Smooth muscle cell (in vitro differentiated cells): Measurements from ENCODE around the gene CEP72. TPM values are rescaled to one million over a fixed set of nuclear protein-coding genes. Genes with fewer than 3 reads are reported as not detected.

ENCODE experiments used
- DNase-seq: peaks from one replicate; lab custom pipeline; 2025; ENCODE audit not compliant: unreplicated experiment; lab: John Stamatoyannopoulos, UW
- H2AFZ ChIP-seq: fragments of 200-600 bp; sonication (generic); 2 replicates; pipeline ENCODE4 v1.6.0; 2016; ENCODE audit warnings: antibody characterized with exemption, low read depth, mild to moderate bottlenecking
- H3F3A ChIP-seq: fragments of 200-600 bp; sonication (generic); 2 replicates; pipeline ENCODE4 v1.6.0; 2017; ENCODE audit warnings: antibody characterized with exemption, low read depth
- H3K27ac ChIP-seq: fragments of 200-600 bp; sonication (generic); 2 replicates; pipeline ENCODE4 v1.5.1; 2016; ENCODE audit warnings: low read depth, mild to moderate bottlenecking
- H3K27me3 ChIP-seq: fragments of 200-600 bp; sonication (generic); 2 replicates; pipeline ENCODE4 v1.6.1; 2016; ENCODE audit warnings: low read depth, mild to moderate bottlenecking
- H3K36me3 ChIP-seq: fragments of 200-600 bp; sonication (generic); 2 replicates; pipeline ENCODE4 v1.5.1; 2016; ENCODE audit warnings: low read depth
- H3K4me1 ChIP-seq: fragments of 200-600 bp; sonication (generic); 2 replicates; pipeline ENCODE4 v1.5.1; 2016; ENCODE audit warnings: low read depth
- H3K4me2 ChIP-seq: fragments of 200-600 bp; sonication (generic); 2 replicates; pipeline ENCODE4 v1.6.0; 2016; ENCODE audit warnings: mild to moderate bottlenecking
- H3K4me3 ChIP-seq: fragments of 200-600 bp; sonication (generic); 2 replicates; pipeline ENCODE4 v1.5.1; 2016; ENCODE audit warnings: mild to moderate bottlenecking
- H3K79me2 ChIP-seq: fragments of 200-600 bp; sonication (generic); 2 replicates; pipeline ENCODE4 v1.6.0; 2016; ENCODE audit warnings: low read depth, mild to moderate bottlenecking
- H3K9ac ChIP-seq: fragments of 200-600 bp; sonication (generic); 2 replicates; pipeline ENCODE4 v1.6.0; 2016; ENCODE audit warnings: low read depth
- H3K9me3 ChIP-seq: fragments of 200-600 bp; sonication (generic); replicated peaks from 2 replicates; pipeline ENCODE4 v1.5.1; 2016; ENCODE audit warnings: low read depth
- H4K20me1 ChIP-seq: fragments of 200-600 bp; sonication (generic); 2 replicates; pipeline ENCODE4 v1.6.0; 2016; ENCODE audit warnings: low read depth
- CTCF ChIP-seq: fragments of 200-600 bp; sonication (generic); IDR thresholded peaks from 2 replicates; pipeline ENCODE4 v1.5.1; 2017; ENCODE audit warnings: borderline replicate concordance, mild to moderate bottlenecking, antibody characterized with exemption; ENCODE audit not compliant: insufficient read depth, poor library complexity, severe bottlenecking
- WGBS: methylation state at CpG from one replicate; pipeline ENCODE4 v1.1.7; 2016; ENCODE audit warnings: low lambda C conversion rate; 5-methylcytosine and 5-hydroxymethylcytosine counted together
- polyA plus RNA-seq: library from polyadenylated mRNA; unstranded; fragments of >200 nt; fragmentation: Nextera tagmentation; extraction: Ambion mirVana; gene quantifications from 2 replicates; pipeline ENCODE4 v1.2.1, GENCODE V29; 2016
- total RNA-seq: library from RNA; depleted of rRNA; stranded (reverse); fragments of >200 nt; gene quantifications from 2 replicates; pipeline ENCODE4 v1.2.3, GENCODE V29; 2014

The CEP72 gene
- total and polyA plus RNA-seq, 2 experiments from 2014 or later = 2.7 to 4.0 TPM

DNA sequence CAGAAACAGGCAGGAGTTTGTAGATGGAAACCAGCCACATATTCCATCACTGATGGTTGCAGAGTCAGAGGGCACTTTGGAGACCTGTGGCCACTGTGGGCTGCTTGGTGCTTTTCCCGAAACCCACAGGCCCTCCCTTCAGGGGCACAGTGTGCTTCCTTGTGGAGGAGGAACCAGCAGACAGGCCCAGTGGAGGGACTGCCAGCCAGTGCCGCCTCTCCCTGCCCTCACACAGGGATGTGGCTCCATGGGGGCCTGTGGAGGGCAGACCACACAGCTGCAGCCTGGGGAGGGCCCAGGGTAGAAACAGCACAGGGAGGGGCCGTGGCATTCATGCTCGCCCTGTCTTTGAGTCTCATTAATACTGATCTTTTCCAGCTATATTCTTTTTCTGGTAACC lies 35.2 kb downstream of the CEP72 start:
- 93% methylated on average over 4 of the region's 4 CpGs for WGBS
- Histone ChIP-seq H3K27ac (no peak overlapping the region), H3K36me3 (no peaks in the 10 kb centered on the region), H3K79me2 (no peaks in the 10 kb centered on the region), H3F3A (no peaks in the 10 kb centered on the region), H3K4me3 (no peak overlapping the region), H3K27me3 (no peaks in the 10 kb centered on the region), H3K4me2 (no peak overlapping the region), H2AFZ (no peak overlapping the region), H3K9me3 (no peaks in the 10 kb centered on the region), H3K9ac (no peak overlapping the region), H4K20me1 (no peaks in the 10 kb centered on the region), H3K4me1 (no peaks in the 10 kb centered on the region)
- no peak for TF ChIP-seq CTCF
- DNase-seq = no peak

DNA sequence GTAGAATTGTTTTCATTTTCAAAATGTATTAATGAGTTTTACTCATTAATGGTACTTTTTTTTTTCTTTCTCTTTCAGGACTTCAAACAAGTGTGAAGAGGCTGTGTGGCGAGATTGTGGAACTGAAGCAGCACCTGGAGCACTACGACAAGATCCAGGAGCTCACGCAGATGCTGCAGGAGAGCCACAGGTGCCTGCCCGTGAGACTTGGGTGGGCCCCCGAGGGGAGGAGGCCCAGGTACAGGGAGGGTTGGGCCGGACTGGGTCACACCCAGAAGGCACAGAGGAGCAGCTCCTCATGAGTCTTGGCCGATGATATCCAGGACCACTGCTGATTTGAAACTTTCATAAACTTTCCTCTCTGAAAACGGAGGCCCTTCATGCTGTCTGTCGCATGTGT lies 35.6 kb downstream of the CEP72 start:
- no peak for TF ChIP-seq CTCF
- H4K20me1 ChIP-seq = no peaks in the 10 kb centered on the region
- H3K27ac ChIP-seq = no peak overlapping the region
- H2AFZ ChIP-seq = no peak overlapping the region
- no peaks in the 10 kb centered on the region for H3K4me1 ChIP-seq
- H3K9ac ChIP-seq = no peak overlapping the region
- no peaks in the 10 kb centered on the region for H3K36me3 ChIP-seq
- H3K79me2 ChIP-seq = no peaks in the 10 kb centered on the region
- WGBS = 97% methylated on average over 9 of the region's 9 CpGs
- H3K4me3 ChIP-seq = no peak overlapping the region
- H3K4me2 ChIP-seq = no peak overlapping the region
- no peaks in the 10 kb centered on the region for H3K27me3 ChIP-seq
- no peaks in the 10 kb centered on the region for H3F3A ChIP-seq
- no peak for DNase-seq
- H3K9me3 ChIP-seq = no peaks in the 10 kb centered on the region

- no peak overlapping the region for H3K9ac ChIP-seq
- 95% methylated on average over 11 of the region's 16 CpGs for WGBS
- no peaks in the 10 kb centered on the region for H3K36me3 ChIP-seq
- H3K4me3 ChIP-seq = no peak overlapping the region
- no peaks in the 10 kb centered on the region for H3K27me3 ChIP-seq
- H2AFZ ChIP-seq = no peak overlapping the region
- TF ChIP-seq CTCF = no peak
- H3K79me2 ChIP-seq = no peaks in the 10 kb centered on the region
- no peaks in the 10 kb centered on the region for H3F3A ChIP-seq
- H4K20me1 ChIP-seq = no peaks in the 10 kb centered on the region
- no peak overlapping the region for H3K27ac ChIP-seq
- no peak overlapping the region for H3K4me2 ChIP-seq
- H3K4me1 ChIP-seq = no peaks in the 10 kb centered on the region
- H3K9me3 ChIP-seq = no peaks in the 10 kb centered on the region
- no peak for DNase-seq
Observed at GRCh38 chr5:651296-652022, 39.3 kb downstream of the CEP72 start.

GRCh38 chr5:652023-652515 lies 39.9 kb downstream of the CEP72 start:
- no peak for DNase-seq
- Histone ChIP-seq H3K36me3 (no peaks in the 10 kb centered on the region), H3K4me3 (no peak overlapping the region), H3K27me3 (no peaks in the 10 kb centered on the region), H3K9ac (no peak overlapping the region), H3F3A (no peaks in the 10 kb centered on the region), H3K4me1 (no peaks in the 10 kb centered on the region), H3K9me3 (no peaks in the 10 kb centered on the region), H3K27ac (no peak overlapping the region), H2AFZ (no peak overlapping the region), H3K4me2 (no peak overlapping the region), H3K79me2 (no peaks in the 10 kb centered on the region), H4K20me1 (no peaks in the 10 kb centered on the region)
- no peak for TF ChIP-seq CTCF
- 98% methylated on average over 8 of the region's 8 CpGs for WGBS
